ENCODE data around the gene MRPS5. TPM values are rescaled to one million over a fixed set of nuclear protein-coding genes. Genes with fewer than 3 reads are reported as not detected.

MRPS5 gene
- total RNA-seq, 4 donors from 2014 or later = 31.9 to 57.1 (median 36.8) TPM

- no peak overlapping the region for H3K27ac ChIP-seq
- no peak for DNase-seq (ENCODE audit: low spot score in 2 of 2)
- no peaks in the 10 kb centered on the region for H3K9me3 ChIP-seq
- peaks cover 23% of the 10 kb centered on the region for H3K27me3 ChIP-seq
- peaks cover 10% of the 10 kb centered on the region for H3K4me1 ChIP-seq
- no peak overlapping the region for H3K4me3 ChIP-seq
- no peaks in the 10 kb centered on the region for H3K36me3 ChIP-seq
- WGBS = 72% methylated on average over 12 of the region's 17 CpGs
- TF ChIP-seq EP300 (IDR thresholded peaks at IDR 0.05) = no peak
Measured at GRCh38 chr2:95047629-95048510, 73.7 kb downstream of the MRPS5 start.

- Histone ChIP-seq H3K27me3 (peaks cover 10% of the 10 kb centered on the region), H3K4me3 (no peak overlapping the region), H3K36me3 (no peaks in the 10 kb centered on the region), H3K9me3 (no peaks in the 10 kb centered on the region), H3K27ac (no peak overlapping the region), H3K4me1 (peaks cover 12% of the 10 kb centered on the region)
- no peak for DNase-seq (ENCODE audit: low spot score in 2 of 2)
- TF ChIP-seq CTCF (IDR thresholded peaks at IDR 0.05) (no peak), POLR2AphosphoS5 (IDR thresholded peaks at IDR 0.05) (no peak), POLR2A (IDR thresholded peaks at IDR 0.05) (no peak), EP300 (IDR thresholded peaks at IDR 0.05) (no peak)
- 89% methylated on average over 13 of the region's 13 CpGs for WGBS
Measured at GRCh38 chr2:95046371-95047112, 75.1 kb downstream of the MRPS5 start.

- Histone ChIP-seq H3K4me3 (no peak overlapping the region), H3K27ac (no peak overlapping the region), H3K36me3 (no peaks in the 10 kb centered on the region), H3K4me1 (peaks cover 12% of the 10 kb centered on the region), H3K9me3 (no peaks in the 10 kb centered on the region), H3K27me3 (peaks cover 10% of the 10 kb centered on the region)
- 80% methylated on average over 5 of the region's 5 CpGs for WGBS
- TF ChIP-seq EP300 (IDR thresholded peaks at IDR 0.05) (no peak), CTCF (IDR thresholded peaks at IDR 0.05) (no peak), POLR2A (IDR thresholded peaks at IDR 0.05) (no peak), POLR2AphosphoS5 (IDR thresholded peaks at IDR 0.05) (no peak)
- DNase-seq (ENCODE audit: low spot score in 2 of 2) = no peak
Measured at GRCh38 chr2:95044601-95045000, 77.0 kb downstream of the MRPS5 start.

GRCh38 chr2:95043300-95044093 is 78.1 kb downstream of the MRPS5 start:
- H3K36me3 ChIP-seq = no peaks in the 10 kb centered on the region
- 28% methylated on average over 12 of the region's 17 CpGs for whole genome bisulfite sequencing
- no peaks in the 10 kb centered on the region for H3K9me3 ChIP-seq
- peak overlapping the region; percentile 24 for H3K27ac ChIP-seq
- TF ChIP-seq CTCF (IDR thresholded peaks at IDR 0.05) (no peak), POLR2A (IDR thresholded peaks at IDR 0.05) (no peak), POLR2AphosphoS5 (IDR thresholded peaks at IDR 0.05) (no peak), EP300 (IDR thresholded peaks at IDR 0.05) (no peak)
- H3K4me1 ChIP-seq = peaks cover 12% of the 10 kb centered on the region
- no peak overlapping the region for H3K4me3 ChIP-seq
- peaks cover 8% of the 10 kb centered on the region for H3K27me3 ChIP-seq
- DNase-seq (ENCODE audit: low spot score in 2 of 2) = no peak

- WGBS = 56% methylated on average over 7 of the region's 7 CpGs
- Histone ChIP-seq H3K9me3 (no peaks in the 10 kb centered on the region), H3K27me3 (peaks cover 5% of the 10 kb centered on the region), H3K4me3 (no peak overlapping the region), H3K27ac (no peak overlapping the region), H3K4me1 (peaks cover 12% of the 10 kb centered on the region), H3K36me3 (no peaks in the 10 kb centered on the region)
- DNase-seq (ENCODE audit: low spot score in 2 of 2) = no peak
- TF ChIP-seq POLR2A (IDR thresholded peaks at IDR 0.05) (no peak), EP300 (IDR thresholded peaks at IDR 0.05) (no peak), POLR2AphosphoS5 (IDR thresholded peaks at IDR 0.05) (no peak), CTCF (IDR thresholded peaks at IDR 0.05) (no peak)
Measured at GRCh38 chr2:95042472-95043271, 78.9 kb downstream of the MRPS5 start.

Data from suprapubic skin (tissue), 4 donors.